Sigmoid colon (tissue), 4 donors: ENCODE results near the gene PTPRO.

Source experiments
- EP300 ChIP-seq, 4 donors: sonication (generic); formaldehyde crosslinking; IDR thresholded peaks; one replicate each; pipeline ENCODE4 v1.6.1; 2017; ENCODE audit warnings: antibody characterized with exemption in 4 of 4
- POLR2A ChIP-seq, 2 donors: fragments of 450-650 bp; IDR thresholded peaks; one replicate each; pipeline ENCODE4 v1.6.1; 2016; ENCODE audit warnings: antibody characterized with exemption in 2 of 2, mild to moderate bottlenecking in 2 of 2, moderate library complexity in 2 of 2
- POLR2AphosphoS5 ChIP-seq, 4 donors: sonication (generic); formaldehyde crosslinking; IDR thresholded peaks; one replicate each; pipeline ENCODE4 v1.6.1; 2017; ENCODE audit warnings: antibody characterized with exemption in 4 of 4
- TF ChIP-seq, protein P1 (sequence below), 4 experiments: fragments of 450-650 bp in 3 of 4; fragments of 200-600 bp in 1 of 4; IDR thresholded peaks; one replicate each; pipeline ENCODE4 v1.5.1; 2016 to 2019; ENCODE audit warnings: antibody characterized with exemption in 4 of 4, mild to moderate bottlenecking in 3 of 4, moderate library complexity in 2 of 4

- TF ChIP-seq POLR2A (IDR thresholded peaks at IDR 0.05) (no peak), EP300 (IDR thresholded peaks at IDR 0.05) (no peak), POLR2AphosphoS5 (IDR thresholded peaks at IDR 0.05) (no peak)
- TF ChIP-seq, protein P1, sequence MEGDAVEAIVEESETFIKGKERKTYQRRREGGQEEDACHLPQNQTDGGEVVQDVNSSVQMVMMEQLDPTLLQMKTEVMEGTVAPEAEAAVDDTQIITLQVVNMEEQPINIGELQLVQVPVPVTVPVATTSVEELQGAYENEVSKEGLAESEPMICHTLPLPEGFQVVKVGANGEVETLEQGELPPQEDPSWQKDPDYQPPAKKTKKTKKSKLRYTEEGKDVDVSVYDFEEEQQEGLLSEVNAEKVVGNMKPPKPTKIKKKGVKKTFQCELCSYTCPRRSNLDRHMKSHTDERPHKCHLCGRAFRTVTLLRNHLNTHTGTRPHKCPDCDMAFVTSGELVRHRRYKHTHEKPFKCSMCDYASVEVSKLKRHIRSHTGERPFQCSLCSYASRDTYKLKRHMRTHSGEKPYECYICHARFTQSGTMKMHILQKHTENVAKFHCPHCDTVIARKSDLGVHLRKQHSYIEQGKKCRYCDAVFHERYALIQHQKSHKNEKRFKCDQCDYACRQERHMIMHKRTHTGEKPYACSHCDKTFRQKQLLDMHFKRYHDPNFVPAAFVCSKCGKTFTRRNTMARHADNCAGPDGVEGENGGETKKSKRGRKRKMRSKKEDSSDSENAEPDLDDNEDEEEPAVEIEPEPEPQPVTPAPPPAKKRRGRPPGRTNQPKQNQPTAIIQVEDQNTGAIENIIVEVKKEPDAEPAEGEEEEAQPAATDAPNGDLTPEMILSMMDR (IDR thresholded peaks at IDR 0.05) = no peak
Measured at GRCh38 chr12:15306605-15307004, 15.7 kb upstream of the PTPRO start.
